Psoas muscle (tissue), 8 donors: ENCODE measurements around the gene FRMD8. TPM values are rescaled to one million over a fixed set of nuclear protein-coding genes. Genes with fewer than 3 reads are reported as not detected.
A peak's percentile ranks its signal among the peaks of the same experiment; 100 is the strongest.

ENCODE experiments used
- ATAC-seq, 4 donors: fragments of 200-7000 bp; cut with Tn5 transposase; one replicate each; pipeline ENCODE4 v1.9.1; 2020; ENCODE audit warnings: moderate library complexity in 3 of 4, mild to moderate bottlenecking in 2 of 4
- DNase-seq, 2 donors: peaks; one replicate each; pipeline ENCODE4 v3.0.0-alpha.2; 2020
- H3K27ac ChIP-seq: fragments of 200-600 bp; one replicate; pipeline ENCODE4 v1.8.0; 2022
- H3K27me3 ChIP-seq, 3 donors: fragments of 200-600 bp in 1 of 3; one replicate each; pipeline versions ENCODE4 v1.6.1 to v1.8.0; 2013 to 2022; ENCODE audit warnings: low read length in 2 of 3, mild to moderate bottlenecking in 2 of 3, moderate library complexity in 1 of 3; ENCODE audit not compliant: insufficient read depth in 3 of 3
- H3K36me3 ChIP-seq, 2 donors: fragments of 200-600 bp in 1 of 2; one replicate each; pipeline versions ENCODE4 v1.6.1 to v1.8.0; 2013 to 2022; ENCODE audit warnings: low read depth in 1 of 2, mild to moderate bottlenecking in 1 of 2, moderate library complexity in 1 of 2; ENCODE audit not compliant: insufficient read depth in 1 of 2
- H3K4me1 ChIP-seq: fragments of 200-600 bp; one replicate; pipeline ENCODE4 v1.8.0; 2022
- H3K4me3 ChIP-seq: fragments of 200-600 bp; one replicate; pipeline ENCODE4 v1.8.0; 2022; ENCODE audit warnings: mild to moderate bottlenecking
- H3K9me3 ChIP-seq: fragments of 200-600 bp; one replicate; pipeline ENCODE4 v1.8.0; 2022
- WGBS, 3 donors: extraction: QIAGEN DNeasy Blood & Tissue Kit; methylation state at CpG; one replicate each; pipeline versions ENCODE4 v1.1.6 to v1.1.7; 2013; 5-methylcytosine and 5-hydroxymethylcytosine counted together
- intact Hi-C, 2 donors: fragments of 100-400 bp; cut with DNase I; formaldehyde crosslinking; loops; one replicate each; pipeline versions ENCODE4 v1.11.0 to v1.14.2; 2022
- polyA plus RNA-seq, 3 donors: library from polyadenylated mRNA; stranded (reverse); fragments of 200-250 nt; gene quantifications; one replicate each; pipeline ENCODE4 v1.2.3, GENCODE V29; 2013
- total RNA-seq, 4 donors: library from RNA; stranded (reverse); fragmentation: NEBNext Ultra II Directional in 2 of 4; extraction: Animal tissue kit (Norgen Biotek cat#: 25700) in 2 of 4; gene quantifications; one replicate each; pipeline versions ENCODE4 v1.2.1 to v1.2.4, GENCODE V29; 2021 to 2023
- TF ChIP-seq, protein P1 (sequence below): fragments of 200-600 bp; IDR thresholded peaks from one replicate; pipeline ENCODE4 v1.8.0; 2022; ENCODE audit warnings: antibody characterized with exemption
- donor health status: healthy with polysubstance abuse.
- donor health status: DM: no; HTN: no; CAD: no; lungs with moderate emphysema.
- donor health status: Bipolar disorder and iron deficiency.
- donor health status: healthy.
- donor health status: DM: yes; HTN: yes; CAD: no.
- donor health status: DM: no; HTN: no; CAD: no.
- donor health status: DM: no; HTN: no; CAD: no.
- donor health status: DM: yes; HTN: yes; CAD: no.

FRMD8 gene
- total and polyA plus RNA-seq, 7 donors = 7.4 to 27.7 (median 12.9) TPM

DNA sequence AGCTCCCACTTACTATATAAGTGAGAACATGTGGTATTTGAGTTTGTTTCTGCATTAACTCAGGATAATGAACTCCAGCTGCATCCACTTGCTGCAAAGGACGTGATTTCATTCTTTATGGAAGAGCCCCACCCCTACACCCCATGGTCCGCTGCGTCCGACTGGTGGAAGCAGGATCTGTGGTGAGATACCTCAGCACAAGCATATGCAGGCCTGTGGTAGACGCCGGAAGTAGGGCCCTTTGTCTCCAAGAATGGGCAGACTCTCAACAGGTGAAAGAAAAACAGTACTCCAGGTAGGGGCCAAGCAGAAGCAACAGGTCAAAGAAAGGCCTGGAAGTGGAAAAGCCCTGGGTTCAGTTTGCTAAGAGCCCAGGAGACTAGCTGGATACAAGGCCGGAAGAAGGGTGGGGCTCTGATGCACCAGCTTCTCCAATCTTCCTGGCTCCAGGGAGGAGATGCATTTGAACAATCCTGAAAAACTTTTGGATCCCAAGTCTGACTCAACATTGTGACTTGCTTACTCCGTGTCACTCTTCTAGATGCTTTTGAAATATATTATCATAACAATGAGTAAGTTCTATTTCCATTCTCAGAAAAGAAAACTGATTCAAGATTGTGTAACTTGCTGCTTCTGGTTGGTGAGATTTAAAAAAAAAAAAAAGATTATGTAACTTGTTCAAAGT is 66.5 kb downstream of the FRMD8 start:
- Histone ChIP-seq H3K27ac (peak overlapping the region; percentile 89), H3K4me1 (peaks cover 15% of the 10 kb centered on the region), H3K36me3 (no peaks in the 10 kb centered on the region), H3K9me3 (no peaks in the 10 kb centered on the region), H3K4me3 (no peak overlapping the region), H3K27me3 (no peaks in the 10 kb centered on the region)
- TF ChIP-seq, protein P1, sequence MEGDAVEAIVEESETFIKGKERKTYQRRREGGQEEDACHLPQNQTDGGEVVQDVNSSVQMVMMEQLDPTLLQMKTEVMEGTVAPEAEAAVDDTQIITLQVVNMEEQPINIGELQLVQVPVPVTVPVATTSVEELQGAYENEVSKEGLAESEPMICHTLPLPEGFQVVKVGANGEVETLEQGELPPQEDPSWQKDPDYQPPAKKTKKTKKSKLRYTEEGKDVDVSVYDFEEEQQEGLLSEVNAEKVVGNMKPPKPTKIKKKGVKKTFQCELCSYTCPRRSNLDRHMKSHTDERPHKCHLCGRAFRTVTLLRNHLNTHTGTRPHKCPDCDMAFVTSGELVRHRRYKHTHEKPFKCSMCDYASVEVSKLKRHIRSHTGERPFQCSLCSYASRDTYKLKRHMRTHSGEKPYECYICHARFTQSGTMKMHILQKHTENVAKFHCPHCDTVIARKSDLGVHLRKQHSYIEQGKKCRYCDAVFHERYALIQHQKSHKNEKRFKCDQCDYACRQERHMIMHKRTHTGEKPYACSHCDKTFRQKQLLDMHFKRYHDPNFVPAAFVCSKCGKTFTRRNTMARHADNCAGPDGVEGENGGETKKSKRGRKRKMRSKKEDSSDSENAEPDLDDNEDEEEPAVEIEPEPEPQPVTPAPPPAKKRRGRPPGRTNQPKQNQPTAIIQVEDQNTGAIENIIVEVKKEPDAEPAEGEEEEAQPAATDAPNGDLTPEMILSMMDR = no peak
- ATAC-seq (peak in 3 of 4 donors; percentile 5 to 12 (median 5)), DNase-seq (peak; percentile 37 to 66)
- WGBS, 3 donors = 58 to 67% (median 62%) methylated on average over 8 of the region's 8 CpGs
- intact Hi-C loops = no loop called here

DNA sequence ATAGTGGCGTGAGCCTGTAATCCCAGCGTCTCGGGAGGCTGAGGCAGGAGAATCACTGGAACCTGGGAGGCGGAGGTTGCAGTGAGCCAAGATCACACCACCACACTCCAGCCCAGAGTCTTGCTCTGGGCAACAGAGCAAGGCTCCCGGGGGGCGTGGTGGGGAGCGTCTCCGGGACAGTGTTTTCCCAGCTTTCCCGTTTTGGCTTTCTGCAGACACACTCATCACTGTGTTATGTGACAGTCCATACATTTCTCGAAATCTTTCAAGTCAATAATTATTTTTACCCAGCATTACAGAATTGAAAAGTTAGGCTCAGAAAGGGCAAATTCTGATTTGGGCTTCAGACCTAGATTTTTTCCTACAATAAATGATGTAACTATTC is 67.9 kb downstream of the FRMD8 start:
- peak; percentile 2 to 22 (median 10) for ATAC-seq
- Histone ChIP-seq H3K36me3 (no peaks in the 10 kb centered on the region), H3K4me1 (peaks cover 15% of the 10 kb centered on the region), H3K27ac (peak overlapping the region; percentile 89), H3K4me3 (peak overlapping the region; percentile 68), H3K9me3 (no peaks in the 10 kb centered on the region), H3K27me3 (no peaks in the 10 kb centered on the region)
- TF ChIP-seq, protein P1 = no peak
- intact Hi-C loops = no loop called here
- DNase-seq = peak in 1 of 2 donors; percentile 71
- WGBS, 3 donors = 61 to 63% (median 61%) methylated on average over 10 of the region's 10 CpGs

DNA sequence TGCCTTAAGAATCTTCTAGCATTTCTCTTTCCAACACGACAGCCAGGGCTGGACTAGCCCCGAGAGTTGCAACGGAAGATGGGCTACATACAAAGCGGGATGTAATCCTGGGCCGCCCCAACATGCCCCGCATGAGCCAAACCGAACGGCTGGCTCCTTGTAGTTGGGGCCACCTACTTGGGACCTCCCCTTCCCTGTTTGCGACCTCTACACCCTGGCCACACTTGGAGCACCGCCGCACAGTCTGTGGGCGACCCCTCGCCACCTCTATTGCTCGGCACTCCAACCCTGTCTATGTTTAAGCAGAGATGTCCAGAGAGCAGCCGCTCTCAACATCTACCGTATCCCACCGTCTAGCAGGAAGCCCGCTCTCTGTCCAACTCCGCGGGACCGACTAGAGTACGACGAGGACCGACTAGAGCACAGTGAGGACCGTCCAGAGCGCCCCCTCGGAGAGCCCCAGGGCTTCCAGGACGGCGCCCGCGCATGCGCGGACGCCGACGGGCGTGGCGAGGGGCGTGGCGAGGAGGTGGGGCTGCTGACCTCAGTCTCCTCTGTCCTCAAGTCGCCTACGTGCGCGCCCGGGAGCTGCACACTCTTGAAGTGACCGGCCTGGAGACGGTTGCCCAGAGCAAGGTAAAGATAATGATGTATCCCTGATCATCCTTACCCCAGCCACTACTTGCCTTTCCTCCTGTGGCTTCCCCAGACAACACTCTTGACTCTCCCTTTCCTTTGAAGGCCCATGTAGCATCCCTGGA is 68.4 kb downstream of the FRMD8 start:
- Histone ChIP-seq H3K4me3 (peak overlapping the region; percentile 68), H3K36me3 (no peaks in the 10 kb centered on the region), H3K9me3 (no peaks in the 10 kb centered on the region), H3K27ac (peak overlapping the region; percentile 89), H3K4me1 (peaks cover 15% of the 10 kb centered on the region), H3K27me3 (no peaks in the 10 kb centered on the region)
- ATAC-seq = peak; percentile 63 to 83 (median 72)
- 2 to 6% (median 3%) methylated on average over 43 to 47 of the region's 47 CpGs for WGBS, 3 donors
- peak; percentile 89 to 95 for DNase-seq
- intact Hi-C loops = no loop called here
- TF ChIP-seq, protein P1 = no peak

DNA sequence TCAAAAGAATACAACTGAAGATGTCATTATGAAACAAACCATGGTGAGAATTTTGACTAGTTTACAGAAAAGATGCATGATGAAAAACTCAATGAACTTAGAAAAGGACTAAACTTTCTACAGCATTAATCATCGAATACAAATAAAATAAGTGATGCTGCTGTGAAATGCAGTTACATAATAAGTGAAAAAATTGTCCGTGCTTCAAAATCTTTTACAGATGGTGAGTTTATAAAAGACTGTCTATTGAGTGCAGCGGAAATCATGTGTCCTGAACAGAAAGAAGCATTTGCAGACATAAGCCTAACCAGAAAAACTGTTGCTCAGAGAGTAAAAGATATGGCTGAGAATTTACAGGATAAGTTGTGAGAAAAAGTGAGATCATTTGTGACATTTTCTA is 70.0 kb downstream of the FRMD8 start:
- ATAC-seq (no peak), DNase-seq (no peak)
- Histone ChIP-seq H3K9me3 (no peaks in the 10 kb centered on the region), H3K4me1 (peaks cover 15% of the 10 kb centered on the region), H3K27ac (peak overlapping the region; percentile 89), H3K36me3 (no peaks in the 10 kb centered on the region), H3K4me3 (peak overlapping the region; percentile 68), H3K27me3 (no peaks in the 10 kb centered on the region)
- WGBS, 3 donors = 89 to 96% (median 89%) methylated on average over 3 of the region's 3 CpGs
- TF ChIP-seq, protein P1 = no peak
- intact Hi-C loops = no loop called here
